NCI-H774 (cell line): Measurements from ENCODE around the gene CALML3.

ENCODE experiments used
- DNase-seq: peaks from one replicate; lab custom pipeline; 2025; lab: John Stamatoyannopoulos, UW

Gene CALML3

DNA sequence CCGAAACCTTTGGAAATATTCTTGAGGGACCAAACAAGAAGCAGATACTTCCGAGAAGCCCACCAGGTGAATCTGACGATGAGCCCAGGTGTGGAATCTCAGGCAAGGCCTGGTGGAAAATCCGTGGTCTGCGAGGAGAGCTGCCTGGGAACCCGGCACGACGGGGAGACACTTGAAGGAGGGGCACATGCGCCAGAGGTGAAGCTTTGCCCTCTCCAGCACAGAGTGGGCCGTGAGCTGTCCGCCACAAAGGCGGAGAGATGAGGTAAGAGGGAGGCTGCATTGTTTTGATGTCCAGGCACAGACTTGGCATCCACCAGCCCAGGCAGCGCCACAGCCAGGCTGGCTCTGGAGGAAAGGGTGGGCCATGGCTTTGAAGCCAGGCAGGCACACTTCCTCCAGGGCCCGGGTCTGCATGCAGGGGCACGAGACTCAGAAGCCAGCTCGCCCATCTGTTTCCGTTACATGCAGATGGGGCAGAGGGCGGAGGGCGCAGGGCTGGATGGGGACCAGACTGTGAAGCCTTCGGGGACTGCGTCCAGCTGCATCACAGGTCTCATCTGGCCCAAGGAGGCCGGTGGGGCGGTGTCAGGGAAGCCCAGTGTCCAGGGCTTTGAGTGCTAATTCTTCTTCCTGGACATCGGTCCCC lies 45.4 kb downstream of the CALML3 start:
- DNase-seq: no peak

DNA sequence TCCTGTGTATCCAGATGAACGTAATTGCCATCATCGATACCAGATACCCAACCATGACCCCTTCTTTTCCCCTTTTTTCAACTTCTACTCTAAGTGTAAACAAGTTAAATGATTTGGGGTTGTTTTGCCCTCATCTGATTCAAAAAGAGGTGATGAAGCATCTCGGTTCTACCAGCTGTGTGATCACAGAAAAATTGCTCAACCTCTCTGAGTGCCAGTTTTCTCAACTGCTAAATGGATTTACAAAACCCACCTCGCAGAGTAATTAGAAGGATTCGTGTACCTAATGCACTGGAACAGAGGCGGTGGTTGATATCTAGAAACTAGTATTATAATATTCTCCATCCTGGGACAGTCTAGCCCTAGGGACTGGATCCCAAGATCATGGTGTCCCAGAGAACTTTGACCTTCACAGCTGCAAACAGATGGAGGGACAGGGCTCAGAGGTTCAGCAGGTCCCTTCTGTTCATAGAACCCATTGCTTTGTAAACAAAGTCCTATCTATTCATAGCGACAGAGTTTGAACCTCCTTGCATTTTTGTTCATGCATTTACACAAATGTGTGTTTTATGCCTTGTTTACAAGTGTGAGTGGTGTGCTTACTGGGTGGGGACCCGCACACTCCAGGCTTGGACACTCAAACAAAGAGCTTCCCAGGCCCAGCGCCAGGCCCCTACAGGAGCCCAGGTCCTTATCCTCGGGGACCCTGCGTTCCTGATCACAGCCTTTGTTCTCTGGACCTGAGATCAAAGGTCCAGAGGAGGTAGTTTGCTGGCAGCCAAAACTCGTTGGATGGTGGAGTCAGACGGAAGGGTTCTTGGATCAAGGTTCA lies 46.4 kb downstream of the CALML3 start:
- no peak for DNase-seq

DNA sequence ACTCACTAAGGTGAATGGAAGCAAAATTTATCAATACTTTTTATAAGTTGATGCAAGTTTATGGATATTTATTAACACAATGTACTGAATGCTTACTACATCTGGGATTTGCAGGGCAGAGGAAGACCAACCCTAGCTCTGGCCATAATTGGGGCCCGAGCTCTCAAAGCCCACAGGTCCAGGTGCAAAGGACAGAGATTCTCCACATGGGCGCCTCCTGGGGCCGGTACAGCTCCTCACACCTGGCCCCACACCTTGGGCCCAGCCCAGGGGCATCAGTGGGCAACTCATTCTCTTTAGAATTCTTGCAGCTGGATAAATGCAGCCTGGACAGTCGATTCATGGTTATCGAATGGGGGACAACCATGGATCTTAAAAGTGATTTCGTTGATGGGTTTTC lies 47.1 kb downstream of the CALML3 start:
- DNase-seq: no peak

DNA sequence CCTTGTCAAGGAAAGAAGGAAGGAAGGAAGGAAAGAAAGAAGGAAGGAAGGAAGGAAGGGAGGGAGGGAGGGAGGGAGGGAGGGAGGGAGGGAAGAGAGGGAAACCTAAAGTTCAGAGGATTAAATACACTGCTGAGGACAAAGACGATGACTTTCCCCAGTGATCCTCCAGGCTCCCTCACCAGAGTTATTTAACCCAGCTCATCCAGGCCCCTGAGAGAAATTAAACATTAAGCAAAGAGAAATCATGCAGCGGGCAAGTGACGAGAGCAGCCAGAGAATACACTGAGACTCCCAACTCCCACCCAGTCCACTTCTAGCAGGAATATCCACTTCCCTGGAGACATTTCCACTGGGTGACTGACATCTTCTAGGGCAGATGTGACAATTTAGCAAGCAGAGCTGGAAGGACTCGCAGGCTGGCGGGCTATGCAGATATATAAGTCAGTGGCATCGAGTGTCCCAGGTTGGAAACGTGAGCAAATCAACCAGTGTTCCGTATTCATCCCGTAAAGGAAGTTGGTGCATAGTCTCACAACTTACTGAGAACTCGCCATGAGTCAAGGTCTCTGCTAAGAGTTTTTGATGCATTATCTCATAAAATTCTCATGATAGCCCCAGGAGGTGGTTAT lies 48.7 kb downstream of the CALML3 start:
- DNase-seq: no peak

- DNase-seq: no peak
Measured at GRCh38 chr10:5573968-5574641, 49.3 kb downstream of the CALML3 start.

- DNase-seq: no peak
Measured at GRCh38 chr10:5574642-5575131, 49.9 kb downstream of the CALML3 start.

GRCh38 chr10:5575144-5575481 lies 50.4 kb downstream of the CALML3 start:
- DNase-seq: no peak

DNA sequence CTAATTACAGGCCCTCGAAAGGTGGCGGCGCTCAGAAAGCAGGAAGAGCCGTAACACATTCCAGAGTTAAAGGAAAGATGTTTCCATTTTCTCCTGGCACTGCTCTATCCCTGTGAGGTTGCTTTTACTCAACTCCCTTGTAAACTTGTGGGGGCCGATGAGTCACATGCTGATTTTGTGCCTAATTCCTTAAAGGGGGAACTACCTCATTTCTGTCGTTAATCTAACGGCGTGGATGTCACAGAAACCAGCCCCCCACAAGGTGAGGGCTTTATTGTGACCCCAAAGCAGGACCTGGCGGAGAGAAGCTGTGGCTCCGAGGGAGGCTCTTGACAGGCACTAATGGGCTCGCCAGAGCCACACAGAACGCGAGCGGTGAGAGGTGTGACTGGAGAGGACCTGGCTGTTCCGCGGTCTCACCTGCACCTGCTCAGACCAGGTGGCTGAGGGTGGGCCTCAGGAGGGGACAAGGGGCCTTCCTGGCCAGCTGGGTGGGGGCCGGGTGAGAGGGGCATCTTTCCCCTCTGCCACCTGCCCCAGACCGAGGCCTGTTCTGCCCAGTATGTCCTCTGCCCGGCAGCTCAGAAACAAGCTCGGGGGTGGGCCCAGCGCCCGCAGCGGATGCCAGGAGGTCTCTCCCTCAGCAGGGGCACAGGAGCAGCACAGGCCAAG lies 50.9 kb downstream of the CALML3 start:
- DNase-seq: peak; percentile 18

GRCh38 chr10:5576154-5576748 lies 51.5 kb downstream of the CALML3 start:
- DNase-seq: no peak
